CD14-positive monocyte (primary cell): ENCODE results near the gene ANXA2. TPM values are rescaled to one million over a fixed set of nuclear protein-coding genes. Genes with fewer than 3 reads are reported as not detected.

ENCODE experiments used
- DNase-seq, 3 donors: peaks; one replicate each; pipeline ENCODE4 v3.0.0-alpha.2; 2011 to 2022
- H2AFZ ChIP-seq: 2 replicates; pipeline ENCODE4 v1.6.0; 2012; ENCODE audit warnings: mild to moderate bottlenecking, low read depth, low read length, inconsistent platforms; ENCODE audit not compliant: insufficient read depth, poor library complexity, severe bottlenecking
- H3K27ac ChIP-seq, 2 donors: 1 replicate in 1 of 2; 2 replicates in 1 of 2; pipeline ENCODE4 v1.5.1; 2012 to 2013; ENCODE audit warnings: low read length in 2 of 2, control low read depth in 1 of 2, inconsistent platforms in 1 of 2, low read depth in 1 of 2, mild to moderate bottlenecking in 1 of 2
- H3K27me3 ChIP-seq, 2 donors: one replicate each; pipeline versions ENCODE4 v1.6.0 to v1.6.1; 2011 to 2013; ENCODE audit warnings: low read length in 2 of 2; ENCODE audit not compliant: control insufficient read depth in 2 of 2, insufficient read depth in 2 of 2
- H3K36me3 ChIP-seq, 2 donors: replicated peaks in 1 of 2; 1 replicate in 1 of 2; 2 replicates in 1 of 2; pipeline versions ENCODE4 v1.5.1 to v1.6.1; 2012 to 2013; ENCODE audit warnings: low read length in 2 of 2, control low read depth in 1 of 2, inconsistent platforms in 1 of 2, mild to moderate bottlenecking in 1 of 2; ENCODE audit not compliant: insufficient read depth in 2 of 2, control insufficient read depth in 1 of 2
- H3K4me1 ChIP-seq, 2 donors: 1 replicate in 1 of 2; 2 replicates in 1 of 2; pipeline versions ENCODE4 v1.5.1 to v1.6.1; 2012 to 2013; ENCODE audit warnings: low read length in 2 of 2, control low read depth in 1 of 2, inconsistent platforms in 1 of 2, mild to moderate bottlenecking in 1 of 2, moderate library complexity in 1 of 2; ENCODE audit not compliant: insufficient read depth in 2 of 2, control insufficient read depth in 1 of 2
- H3K4me2 ChIP-seq: replicated peaks from 2 replicates; pipeline ENCODE3; 2012; ENCODE audit warnings: low read length, moderate library complexity, mild to moderate bottlenecking; ENCODE audit not compliant: poor library complexity, severe bottlenecking; ENCODE audit errors: extremely low read depth
- H3K4me3 ChIP-seq, 3 experiments: fragments of 200-600 bp in 1 of 3; sonication (generic) in 1 of 3; replicated peaks in 1 of 3; 1 replicate in 2 of 3; 2 replicates in 1 of 3; pipeline ENCODE4 v1.5.1; 2011 to 2013; ENCODE audit warnings: low read length in 3 of 3, mild to moderate bottlenecking in 3 of 3, control low read depth in 2 of 3, low read depth in 2 of 3, inconsistent platforms in 1 of 3, moderate library complexity in 1 of 3
- H3K79me2 ChIP-seq: 2 replicates; pipeline ENCODE4 v1.6.0; 2012; ENCODE audit warnings: mild to moderate bottlenecking, control low read depth, inconsistent platforms, low read length, moderate library complexity; ENCODE audit not compliant: insufficient read depth
- H3K9ac ChIP-seq: 2 replicates; pipeline ENCODE4 v1.6.0; 2017; ENCODE audit warnings: low read length, mild to moderate bottlenecking; ENCODE audit not compliant: insufficient read depth, poor library complexity, severe bottlenecking
- H3K9me3 ChIP-seq, 2 donors: replicated peaks in 1 of 2; 1 replicate in 1 of 2; 2 replicates in 1 of 2; pipeline versions ENCODE4 v1.5.1 to v1.6.1; 2012 to 2013; ENCODE audit warnings: low read length in 2 of 2, control low read depth in 1 of 2; ENCODE audit not compliant: control insufficient read depth in 1 of 2, insufficient read depth in 1 of 2
- H4K20me1 ChIP-seq: 2 replicates; pipeline ENCODE4 v1.6.0; 2012; ENCODE audit warnings: mild to moderate bottlenecking, low read length, control low read depth, moderate library complexity; ENCODE audit not compliant: insufficient read depth
- H3K27ac Mint-ChIP-seq, 7 donors: one replicate each; pipeline ENCODE4 v1.8.0; 2020; ENCODE audit warnings: mild to moderate bottlenecking in 7 of 7, mixed read lengths in 7 of 7, moderate library complexity in 6 of 7, inconsistent platforms in 2 of 7
- H3K27me3 Mint-ChIP-seq, 3 donors: one replicate each; pipeline ENCODE4 v1.8.0; 2021 to 2022; ENCODE audit warnings: low read depth in 3 of 3, mild to moderate bottlenecking in 3 of 3, mixed read lengths in 3 of 3, moderate library complexity in 3 of 3, inconsistent platforms in 1 of 3
- H3K36me3 Mint-ChIP-seq, 2 donors: one replicate each; pipeline ENCODE4 v1.8.0; 2020; ENCODE audit warnings: mixed read lengths in 2 of 2, inconsistent platforms in 1 of 2, mild to moderate bottlenecking in 1 of 2
- H3K4me1 Mint-ChIP-seq: one replicate; pipeline ENCODE4 v1.8.0; 2020; ENCODE audit warnings: mild to moderate bottlenecking, mixed read lengths
- H3K4me3 Mint-ChIP-seq, 2 donors: one replicate each; pipeline ENCODE4 v1.8.0; 2020; ENCODE audit warnings: mild to moderate bottlenecking in 2 of 2, mixed read lengths in 2 of 2, moderate library complexity in 1 of 2
- H3K9me3 Mint-ChIP-seq, 7 donors: one replicate each; pipeline ENCODE4 v1.8.0; 2020 to 2022; ENCODE audit warnings: mixed read lengths in 7 of 7, mild to moderate bottlenecking in 6 of 7, moderate library complexity in 6 of 7, inconsistent platforms in 2 of 7
- WGBS: methylation state at CpG from one replicate; pipeline ENCODE4 v1.1.5; 2013; ENCODE audit warnings: missing lambda C conversion rate; ENCODE audit not compliant: insufficient coverage; 5-methylcytosine and 5-hydroxymethylcytosine counted together
- intact Hi-C, 2 donors: fragments of 100-400 bp; cut with micrococcal nuclease; formaldehyde crosslinking; loops; one replicate each; pipeline versions ENCODE4 v1.15.0 to v1.15.1; 2023
- polyA plus RNA-seq, 3 donors: library from polyadenylated mRNA; depleted of rRNA in 1 of 3; unstranded in 2 of 3; stranded (reverse) in 1 of 3; fragments of 300-500 nt in 2 of 3; fragments of >200 nt in 1 of 3; fragmentation: Illumina TruSeq in 2 of 3; gene quantifications; 1 replicate in 2 of 3; 2 replicates in 1 of 3; pipeline ENCODE4 v1.2.3, GENCODE V29; 2012 to 2021
- TF ChIP-seq, protein P1 (sequence below): fragments of 200-600 bp; IDR thresholded peaks from one replicate; pipeline ENCODE4 v1.8.0; 2022; ENCODE audit warnings: antibody characterized with exemption, mild to moderate bottlenecking

Gene ANXA2
- polyA plus RNA-seq, 3 donors, result 966 to 2,079 (median 2,046) TPM

DNA sequence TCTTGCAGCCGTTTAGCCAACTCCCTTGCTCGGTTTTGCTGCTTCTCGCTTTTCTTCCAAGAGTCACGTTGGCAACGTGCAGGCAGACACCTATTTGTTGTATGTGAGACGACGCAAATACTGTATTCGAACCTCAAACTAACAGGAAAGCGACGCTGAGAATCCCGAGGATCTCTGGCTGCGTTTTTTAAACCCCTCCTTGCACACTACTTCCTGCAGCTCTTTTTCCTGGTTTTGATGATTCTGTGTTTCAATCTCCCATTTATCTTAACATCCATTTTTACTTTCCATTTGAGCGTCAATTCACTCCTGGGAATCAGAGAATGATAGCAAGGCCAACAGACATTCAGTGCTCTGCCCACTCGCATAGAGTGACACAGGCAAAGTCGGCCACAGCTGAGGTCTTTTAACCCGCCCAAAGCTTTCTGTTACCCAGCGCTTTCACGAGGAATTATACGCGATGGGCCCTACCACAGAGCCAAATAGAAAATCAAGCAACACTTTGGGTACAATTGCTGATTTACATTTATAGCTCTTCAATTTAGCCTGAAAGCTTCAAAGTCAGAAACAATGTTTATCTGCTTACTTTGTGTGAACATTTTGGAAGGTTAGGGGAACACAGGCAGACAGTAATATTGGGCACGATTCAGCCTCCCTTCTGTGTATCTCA, 1.6 kb upstream of the ANXA2 start:
- Histone ChIP-seq H3K79me2 (peaks cover 34% of the 10 kb centered on the region), H3K27ac (peak overlapping the region; percentile 85 to 99)
- peaks cover 0 to 6% (median 4%) of the 10 kb centered on the region in 3 donors for H3K27me3 Mint-ChIP-seq

More for the DNA sequence above, 1.6 kb upstream of the ANXA2 start:
- Histone ChIP-seq H3K9ac (peak overlapping the region; percentile 100), H3K4me3 (peak overlapping the region; percentile 36 to 93 (median 49)), H3K4me2 (peak overlapping the region; percentile 97), H3K4me1 (peaks cover 38 to 42% of the 10 kb centered on the region in 2 donors), H3K9me3 (no peaks in the 10 kb centered on the region), H3K27me3 (no peaks in the 10 kb centered on the region), H4K20me1 (peaks cover 32% of the 10 kb centered on the region), H3K36me3 (peaks cover 0 to 11% of the 10 kb centered on the region in 2 donors), H2AFZ (peak overlapping the region; percentile 80)
- TF ChIP-seq, protein P1, sequence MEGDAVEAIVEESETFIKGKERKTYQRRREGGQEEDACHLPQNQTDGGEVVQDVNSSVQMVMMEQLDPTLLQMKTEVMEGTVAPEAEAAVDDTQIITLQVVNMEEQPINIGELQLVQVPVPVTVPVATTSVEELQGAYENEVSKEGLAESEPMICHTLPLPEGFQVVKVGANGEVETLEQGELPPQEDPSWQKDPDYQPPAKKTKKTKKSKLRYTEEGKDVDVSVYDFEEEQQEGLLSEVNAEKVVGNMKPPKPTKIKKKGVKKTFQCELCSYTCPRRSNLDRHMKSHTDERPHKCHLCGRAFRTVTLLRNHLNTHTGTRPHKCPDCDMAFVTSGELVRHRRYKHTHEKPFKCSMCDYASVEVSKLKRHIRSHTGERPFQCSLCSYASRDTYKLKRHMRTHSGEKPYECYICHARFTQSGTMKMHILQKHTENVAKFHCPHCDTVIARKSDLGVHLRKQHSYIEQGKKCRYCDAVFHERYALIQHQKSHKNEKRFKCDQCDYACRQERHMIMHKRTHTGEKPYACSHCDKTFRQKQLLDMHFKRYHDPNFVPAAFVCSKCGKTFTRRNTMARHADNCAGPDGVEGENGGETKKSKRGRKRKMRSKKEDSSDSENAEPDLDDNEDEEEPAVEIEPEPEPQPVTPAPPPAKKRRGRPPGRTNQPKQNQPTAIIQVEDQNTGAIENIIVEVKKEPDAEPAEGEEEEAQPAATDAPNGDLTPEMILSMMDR, result no peak
- Mint-ChIP-seq H3K27ac (peak overlapping the region; percentile 93 to 99 (median 97)), H3K4me3 (peak overlapping the region; percentile 79 to 92), H3K9me3 (no peaks in the 10 kb centered on the region), H3K36me3 (peaks cover 9 to 27% of the 10 kb centered on the region in 2 donors), H3K4me1 (peaks cover 39% of the 10 kb centered on the region)
- intact Hi-C loops, result loop anchor here (5.0 to 10.0 kb wide), 2 partner anchors 45 to 712 kb away; partner anchors contain the start of gene BNIP2 (in 1 of the 2)
- WGBS, result 78% methylated on average over 15 of the region's 21 CpGs
- DNase-seq, result no peak
